SK-N-SH (cell line): ENCODE results near the gene LRP10. TPM values are rescaled to one million over a fixed set of nuclear protein-coding genes. Genes with fewer than 3 reads are reported as not detected.

Experiments used
- CTCF ChIA-PET: fragments of 300-600, 350-600 bp; formaldehyde crosslinking; extraction: SDS; loops from one replicate; lab custom pipeline; 2021; lab: Yijun Ruan, JAX
- POLR2A ChIA-PET: fragments of 350-600 bp; sonication (Branson Sonifier 250); formaldehyde crosslinking; extraction: SDS; loops from one replicate; lab custom pipeline; 2020; ENCODE audit warnings: antibody characterized with exemption, inconsistent platforms; lab: Yijun Ruan, JAX
- DNase-seq: peaks from one replicate; pipeline ENCODE4 v3.0.0; 2012
- H2AFZ ChIP-seq: fragments of 200-600 bp; sonication (generic); 2 replicates; pipeline ENCODE4 v1.8.1; 2016; ENCODE audit warnings: antibody characterized with exemption, mild to moderate bottlenecking, low read depth
- H3F3A ChIP-seq: fragments of 200-600 bp; sonication (generic); replicated peaks from 2 replicates; pipeline ENCODE3; 2016; ENCODE audit warnings: antibody characterized with exemption, mild to moderate bottlenecking; ENCODE audit not compliant: insufficient read depth
- H3K27ac ChIP-seq, 2 experiments: fragments of 200-500 bp in 1 of 2; fragments of 200-600 bp in 1 of 2; sonication (Bioruptor generic) in 1 of 2; sonication (generic), shearing (Covaris generic) in 1 of 2; 2 replicates each; pipeline versions ENCODE4 v1.5.1 to v1.6.1; 2014 to 2016; ENCODE audit warnings: low read depth in 2 of 2, inconsistent platforms in 1 of 2, low read length in 1 of 2, mild to moderate bottlenecking in 1 of 2, mixed read lengths in 1 of 2
- H3K27me3 ChIP-seq: fragments of 200-600 bp; sonication (generic), shearing (Covaris generic); 2 replicates; pipeline ENCODE4 v1.6.1; 2016; ENCODE audit warnings: mixed run types; ENCODE audit not compliant: insufficient read depth
- H3K36me3 ChIP-seq, 2 experiments: fragments of 200-500 bp in 1 of 2; fragments of 200-600 bp in 1 of 2; sonication (Bioruptor generic) in 1 of 2; sonication (generic) in 1 of 2; replicated peaks in 1 of 2; 2 replicates each; pipeline versions ENCODE3 to v1.5.1; 2014 to 2016; ENCODE audit warnings: low read length in 1 of 2, mild to moderate bottlenecking in 1 of 2; ENCODE audit not compliant: insufficient read depth in 2 of 2, control insufficient read depth in 1 of 2
- H3K4me1 ChIP-seq, 2 experiments: fragments of 200-500 bp in 1 of 2; fragments of 200-600 bp in 1 of 2; sonication (Bioruptor generic) in 1 of 2; sonication (generic), shearing (Covaris generic) in 1 of 2; 2 replicates each; pipeline versions ENCODE4 v1.5.1 to v1.6.1; 2014 to 2016; ENCODE audit warnings: low read depth in 1 of 2, low read length in 1 of 2, mixed run types in 1 of 2; ENCODE audit not compliant: insufficient read depth in 2 of 2, control insufficient read depth in 1 of 2
- H3K4me2 ChIP-seq: fragments of 200-600 bp; sonication (generic), shearing (Covaris generic); 2 replicates; pipeline ENCODE4 v1.6.1; 2017; ENCODE audit warnings: mixed run types
- H3K4me3 ChIP-seq, 2 experiments: fragments of 200-500 bp in 1 of 2; fragments of 200-600 bp in 1 of 2; sonication (Bioruptor generic) in 1 of 2; sonication (generic), shearing (Covaris generic) in 1 of 2; 2 replicates each; pipeline versions ENCODE4 v1.5.1 to v1.8.1; 2014 to 2016; ENCODE audit warnings: low read depth in 2 of 2, inconsistent platforms in 1 of 2, low read length in 1 of 2, mild to moderate bottlenecking in 1 of 2, mixed read lengths in 1 of 2, moderate library complexity in 1 of 2
- H3K79me2 ChIP-seq: fragments of 200-600 bp; sonication (generic); 2 replicates; pipeline ENCODE4 v1.8.1; 2017; ENCODE audit warnings: mild to moderate bottlenecking; ENCODE audit not compliant: insufficient read depth
- H3K9ac ChIP-seq: fragments of 200-600 bp; sonication (generic); 2 replicates; pipeline ENCODE4 v1.6.1; 2017; ENCODE audit warnings: mixed run types
- H3K9me2 ChIP-seq: fragments of 200-600 bp; sonication (generic); 2 replicates; pipeline ENCODE4 v1.6.1; 2017; ENCODE audit warnings: mixed run types
- H3K9me3 ChIP-seq: fragments of 200-600 bp; sonication (generic); 2 replicates; pipeline ENCODE4 v1.6.1; 2017; ENCODE audit warnings: mixed run types, mild to moderate bottlenecking, moderate library complexity
- H4K20me1 ChIP-seq: fragments of 200-600 bp; sonication (generic); 2 replicates; pipeline ENCODE4 v1.6.1; 2017; ENCODE audit warnings: mild to moderate bottlenecking, mixed run types; ENCODE audit not compliant: insufficient read depth
- FOXJ3 ChIP-seq: sonication (generic); formaldehyde crosslinking; IDR thresholded peaks from 2 replicates; pipeline ENCODE4 v1.5.1; 2020; ENCODE audit warnings: mild to moderate bottlenecking, missing genetic modification reagents
- GABPA ChIP-seq: IDR thresholded peaks from 2 replicates; pipeline ENCODE4 v1.4.0; 2012; ENCODE audit warnings: low read depth, mild to moderate bottlenecking
- MAX ChIP-seq: IDR thresholded peaks from 2 replicates; pipeline ENCODE4 v1.4.0; 2012; ENCODE audit warnings: low read depth
- MXI1 ChIP-seq: IDR thresholded peaks from 2 replicates; pipeline ENCODE4 v1.6.1; 2012; ENCODE audit warnings: mild to moderate bottlenecking, low read depth, low read length, improper control_type of control experiment
- NFIC ChIP-seq: IDR thresholded peaks from 2 replicates; pipeline ENCODE4 v1.4.0; 2012; ENCODE audit warnings: borderline replicate concordance
- NRF1 ChIP-seq: IDR thresholded peaks from 2 replicates; pipeline ENCODE4 v1.6.1; 2012; ENCODE audit warnings: low read depth, mild to moderate bottlenecking, low read length
- TAF1 ChIP-seq: IDR thresholded peaks from 2 replicates; pipeline ENCODE4 v1.6.1; 2012; ENCODE audit warnings: low read depth, mild to moderate bottlenecking, low read length, moderate library complexity, borderline replicate concordance
- TCF12 ChIP-seq: IDR thresholded peaks from 2 replicates; pipeline ENCODE4 v1.4.0; 2012
- YY1 ChIP-seq: IDR thresholded peaks from 2 replicates; pipeline ENCODE4 v1.4.0; 2012; ENCODE audit warnings: low read depth, mild to moderate bottlenecking
- ZBTB33 ChIP-seq: IDR thresholded peaks from 2 replicates; pipeline ENCODE4 v1.4.0; 2012; ENCODE audit warnings: low read depth, borderline replicate concordance
- WGBS: methylation state at CpG from one replicate; pipeline ENCODE4 v1.1.6; 2017; ENCODE audit warnings: low lambda C conversion rate; 5-methylcytosine and 5-hydroxymethylcytosine counted together
- polyA plus RNA-seq, 3 experiments: library from polyadenylated mRNA; depleted of rRNA; stranded (reverse); fragments of >200 nt; gene quantifications; 2 replicates each; pipeline ENCODE4 v1.2.3, GENCODE V29; 2012
- TF ChIP-seq, protein P1 (sequence below): fragments of 200-600 bp; sonication (generic); IDR thresholded peaks from 2 replicates; pipeline ENCODE4 v1.6.1; 2017; ENCODE audit warnings: antibody characterized with exemption, mild to moderate bottlenecking, moderate library complexity
- TF ChIP-seq, protein P2 (sequence below): IDR thresholded peaks from 2 replicates; pipeline ENCODE4; 2012

LRP10 gene
- polyA plus RNA-seq, 1 of the 3 experiments (the other 2 are of a cell fraction), result 117 TPM

GRCh38 chr14:22918804-22919600, 47.5 kb downstream of the LRP10 start, which contains the start of gene RBM23 (continued):
- TF ChIP-seq, protein P1, sequence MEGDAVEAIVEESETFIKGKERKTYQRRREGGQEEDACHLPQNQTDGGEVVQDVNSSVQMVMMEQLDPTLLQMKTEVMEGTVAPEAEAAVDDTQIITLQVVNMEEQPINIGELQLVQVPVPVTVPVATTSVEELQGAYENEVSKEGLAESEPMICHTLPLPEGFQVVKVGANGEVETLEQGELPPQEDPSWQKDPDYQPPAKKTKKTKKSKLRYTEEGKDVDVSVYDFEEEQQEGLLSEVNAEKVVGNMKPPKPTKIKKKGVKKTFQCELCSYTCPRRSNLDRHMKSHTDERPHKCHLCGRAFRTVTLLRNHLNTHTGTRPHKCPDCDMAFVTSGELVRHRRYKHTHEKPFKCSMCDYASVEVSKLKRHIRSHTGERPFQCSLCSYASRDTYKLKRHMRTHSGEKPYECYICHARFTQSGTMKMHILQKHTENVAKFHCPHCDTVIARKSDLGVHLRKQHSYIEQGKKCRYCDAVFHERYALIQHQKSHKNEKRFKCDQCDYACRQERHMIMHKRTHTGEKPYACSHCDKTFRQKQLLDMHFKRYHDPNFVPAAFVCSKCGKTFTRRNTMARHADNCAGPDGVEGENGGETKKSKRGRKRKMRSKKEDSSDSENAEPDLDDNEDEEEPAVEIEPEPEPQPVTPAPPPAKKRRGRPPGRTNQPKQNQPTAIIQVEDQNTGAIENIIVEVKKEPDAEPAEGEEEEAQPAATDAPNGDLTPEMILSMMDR, result peak; percentile 17; the same call in 1 of the 2 replicates
- peak; percentile 93 for TF ChIP-seq YY1
- TF ChIP-seq FOXJ3 (CRISPR knock-in tag), result no peak
- TF ChIP-seq NRF1, result peak; percentile 92
- peak; percentile 44; the same call in 1 of the 2 replicates for TF ChIP-seq MAX
- peak; percentile 53; the same call in 1 of the 2 replicates for TF ChIP-seq TAF1
- no peak for TF ChIP-seq GABPA
- TF ChIP-seq, protein P2, sequence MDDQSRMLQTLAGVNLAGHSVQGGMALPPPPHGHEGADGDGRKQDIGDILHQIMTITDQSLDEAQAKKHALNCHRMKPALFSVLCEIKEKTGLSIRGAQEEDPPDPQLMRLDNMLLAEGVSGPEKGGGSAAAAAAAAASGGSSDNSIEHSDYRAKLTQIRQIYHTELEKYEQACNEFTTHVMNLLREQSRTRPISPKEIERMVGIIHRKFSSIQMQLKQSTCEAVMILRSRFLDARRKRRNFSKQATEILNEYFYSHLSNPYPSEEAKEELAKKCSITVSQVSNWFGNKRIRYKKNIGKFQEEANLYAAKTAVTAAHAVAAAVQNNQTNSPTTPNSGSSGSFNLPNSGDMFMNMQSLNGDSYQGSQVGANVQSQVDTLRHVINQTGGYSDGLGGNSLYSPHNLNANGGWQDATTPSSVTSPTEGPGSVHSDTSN, result peak; percentile 48; the same call in 1 of the 2 replicates
- TF ChIP-seq ZBTB33, result no peak

- H3K27me3 ChIP-seq, result no peaks in the 10 kb centered on the region
- H4K20me1 ChIP-seq, result no peaks in the 10 kb centered on the region
- TF ChIP-seq MXI1 (0 out of 2 replicates have a peak, but pooled peaks have one; percentile 21), NFIC (no peak), TCF12 (no peak)
- no peaks in the 10 kb centered on the region for H3K9me2 ChIP-seq
- peak overlapping the region; percentile 40 for H3K9ac ChIP-seq
- peaks cover 38 to 43% of the 10 kb centered on the region in 2 experiments for H3K36me3 ChIP-seq
- peaks cover 19% of the 10 kb centered on the region for H3F3A ChIP-seq
- CTCF ChIA-PET, result interaction anchor here (0.7 to 6.8 kb wide), 13 partner anchors 10 to 158 kb away, joined by 3 to 34 read pairs (median 5); partner anchors contain the start of gene PRMT5
- H3K4me1 ChIP-seq, result peaks cover 0 to 9% of the 10 kb centered on the region in 2 experiments; a peak in 2 of 4 replicates
- peak overlapping the region; percentile 34 to 37; a peak in 3 of 4 replicates for H3K4me3 ChIP-seq
- H3K4me2 ChIP-seq, result peak overlapping the region; percentile 80
- DNase-seq, result no peak
- no peaks in the 10 kb centered on the region for H3K9me3 ChIP-seq
- peaks cover 42% of the 10 kb centered on the region for H3K79me2 ChIP-seq
- H3K27ac ChIP-seq, result peak overlapping the region; percentile 82 to 84
- POLR2A ChIA-PET, result interaction anchor here (0.6 to 3.2 kb wide), 9 partner anchors 10 to 135 kb away, joined by 3 to 15 read pairs (median 3); partner anchors contain the start of genes HAUS4, PRMT5 and REM2
- 8% methylated on average over 9 of the region's 10 CpGs for WGBS
- peak overlapping the region; percentile 88 for H2AFZ ChIP-seq
Observed at GRCh38 chr14:22919601-22919921, 48.0 kb downstream of the LRP10 start.
